ENCODE data around the gene GRM7. TPM values are rescaled to one million over a fixed set of nuclear protein-coding genes. Genes with fewer than 3 reads are reported as not detected.

The GRM7 gene
- total RNA-seq, 4 donors from 2014 or later = 0.09 TPM; not detected in 3

GRCh38 chr3:7567160-7567559 is 706.2 kb downstream of the GRM7 start:
- Histone ChIP-seq H3K9me3 (no peaks in the 10 kb centered on the region), H3K36me3 (no peaks in the 10 kb centered on the region), H3K4me1 (no peaks in the 10 kb centered on the region), H3K27ac (no peak overlapping the region), H3K27me3 (no peaks in the 10 kb centered on the region), H3K4me3 (no peak overlapping the region)
- intact Hi-C loops (cut with DNase I) = no loop called here
- no peak for TF ChIP-seq CTCF (IDR thresholded peaks at IDR 0.05)
- no peak for TF ChIP-seq POLR2A (IDR thresholded peaks at IDR 0.05)
- no peak for DNase-seq

- no peak overlapping the region for H3K27ac ChIP-seq
- WGBS, 2 donors = 80% methylated on average over 3 of the region's 34 CpGs; no CpG with 5 or more reads in 1 of the 2 donors
- H3K27me3 ChIP-seq = no peaks in the 10 kb centered on the region
- no peaks in the 10 kb centered on the region for H3K4me1 ChIP-seq
- intact Hi-C loops (cut with DNase I) = no loop called here
- H3K36me3 ChIP-seq = no peaks in the 10 kb centered on the region
- DNase-seq = no peak
- no peak overlapping the region for H3K4me3 ChIP-seq
- H3K9me3 ChIP-seq = no peaks in the 10 kb centered on the region
- TF ChIP-seq POLR2A (IDR thresholded peaks at IDR 0.05) = no peak
- TF ChIP-seq CTCF (IDR thresholded peaks at IDR 0.05) = no peak
These were observed 707.7 kb downstream of the GRM7 start for GRCh38 chr3:7568526-7569184.

GRCh38 chr3:7573330-7573729 is 712.4 kb downstream of the GRM7 start:
- H3K4me3 ChIP-seq = no peak overlapping the region
- intact Hi-C loops (cut with DNase I) = no loop called here
- WGBS, 2 donors = 79 to 81% methylated on average over 2 of the region's 2 CpGs
- no peaks in the 10 kb centered on the region for H3K36me3 ChIP-seq
- H3K4me1 ChIP-seq = no peaks in the 10 kb centered on the region
- no peak overlapping the region for H3K27ac ChIP-seq
- H3K27me3 ChIP-seq = no peaks in the 10 kb centered on the region
- no peaks in the 10 kb centered on the region for H3K9me3 ChIP-seq
- DNase-seq = no peak
- TF ChIP-seq POLR2A (IDR thresholded peaks at IDR 0.05) (no peak), CTCF (IDR thresholded peaks at IDR 0.05) (no peak)

GRCh38 chr3:7574435-7574834 is 713.5 kb downstream of the GRM7 start:
- intact Hi-C loops (cut with DNase I) = no loop called here
- H3K27ac ChIP-seq = no peak overlapping the region
- DNase-seq = no peak
- TF ChIP-seq POLR2A (IDR thresholded peaks at IDR 0.05) = no peak
- TF ChIP-seq CTCF (IDR thresholded peaks at IDR 0.05) = no peak
- H3K9me3 ChIP-seq = no peaks in the 10 kb centered on the region
- no peaks in the 10 kb centered on the region for H3K4me1 ChIP-seq
- no peaks in the 10 kb centered on the region for H3K27me3 ChIP-seq
- no peaks in the 10 kb centered on the region for H3K36me3 ChIP-seq
- no peak overlapping the region for H3K4me3 ChIP-seq
- 63 to 75% methylated on average over 4 to 5 of the region's 5 CpGs for WGBS, 2 donors

- no peaks in the 10 kb centered on the region for H3K27me3 ChIP-seq
- H3K4me1 ChIP-seq = no peaks in the 10 kb centered on the region
- H3K36me3 ChIP-seq = no peaks in the 10 kb centered on the region
- no peak for DNase-seq
- WGBS, 2 donors = 42 to 80% methylated on average over 1 of the region's 1 CpG
- intact Hi-C loops (cut with DNase I) = no loop called here
- no peak overlapping the region for H3K4me3 ChIP-seq
- TF ChIP-seq POLR2A (IDR thresholded peaks at IDR 0.05) (no peak), CTCF (IDR thresholded peaks at IDR 0.05) (no peak)
- no peak overlapping the region for H3K27ac ChIP-seq
- no peaks in the 10 kb centered on the region for H3K9me3 ChIP-seq
These were observed 715.2 kb downstream of the GRM7 start for GRCh38 chr3:7576071-7576470.
